Activated CD4-positive, alpha-beta T cell treated with anti-CD3 and anti-CD28 coated beads, Interleukin-2, amount 10 ng/mL, durations not matched to agents 24 days and 14 days (primary cell): ENCODE results near the gene PNPLA7. TPM values are rescaled to one million over a fixed set of nuclear protein-coding genes. Genes with fewer than 3 reads are reported as not detected.
A peak's percentile ranks its signal among the peaks of the same experiment; 100 is the strongest.
"Not testable (repeated sequence)": the region's sequence is repeated elsewhere in the genome, so short reads cannot be mapped to it uniquely, and the experiment has no call there.

Experiments used
- DNase-seq: peaks from one replicate; pipeline ENCODE4 v3.0.0; 2022
- H3K27ac Mint-ChIP-seq: one replicate; pipeline ENCODE4 v1.8.0; 2022; ENCODE audit warnings: mild to moderate bottlenecking, mixed read lengths
- H3K27me3 Mint-ChIP-seq: one replicate; pipeline ENCODE4 v1.8.0; 2022; ENCODE audit warnings: mixed read lengths
- H3K36me3 Mint-ChIP-seq: one replicate; pipeline ENCODE4 v1.8.0; 2022; ENCODE audit warnings: low read depth, mild to moderate bottlenecking, mixed read lengths
- H3K4me1 Mint-ChIP-seq: one replicate; pipeline ENCODE4 v1.8.0; 2021; ENCODE audit warnings: mixed read lengths
- H3K4me3 Mint-ChIP-seq: one replicate; pipeline ENCODE4 v1.8.0; 2022; ENCODE audit warnings: mild to moderate bottlenecking, moderate library complexity, mixed read lengths
- H3K9me3 Mint-ChIP-seq: one replicate; pipeline ENCODE4 v1.8.0; 2021; ENCODE audit warnings: mixed read lengths
- intact Hi-C: fragments of 100-400 bp; cut with micrococcal nuclease; formaldehyde crosslinking; loops from one replicate; pipeline ENCODE4 v1.15.1; 2023
- total RNA-seq: library from RNA; stranded (reverse); gene quantifications from 2 replicates; pipeline ENCODE4 v1.2.3, GENCODE V29; 2022

The PNPLA7 gene
- 1.2 and 1.7 TPM in 2 replicates for total RNA-seq

- H3K4me3 Mint-ChIP-seq: peak within 1 kb of the TSS; percentile 94
- H3K4me1 Mint-ChIP-seq: peaks cover 17% of the 10 kb centered on the region
- H3K27ac Mint-ChIP-seq: peak within 1 kb of the TSS; percentile 86
- H3K9me3 Mint-ChIP-seq: no peaks in the 10 kb centered on the region
- no peaks in the 10 kb centered on the region for H3K27me3 Mint-ChIP-seq
- intact Hi-C loops: loop anchor here (2.0 to 5.0 kb wide), 5 partner anchors 15 to 758 kb away; partner anchors contain the start of genes DPH7, NSMF, TMEM141 and ZMYND19
- H3K36me3 Mint-ChIP-seq: peaks cover 16% of the 10 kb centered on the region
- peak; percentile 91 for DNase-seq
These were observed at the start of gene PNPLA7 for GRCh38 chr9:137550231-137550621. Gene PNPLA7 (minus strand): TSS chr9:137550402. CDS start chr9:137550197, 205 bp downstream.

GRCh38 chr9:137598943-137599342, 48.7 kb upstream of the PNPLA7 start:
- Mint-ChIP-seq H3K4me1 (peaks cover 13% of the 10 kb centered on the region), H3K36me3 (no peaks in the 10 kb centered on the region), H3K27ac (no peak overlapping the region), H3K4me3 (no peak overlapping the region), H3K27me3 (no peaks in the 10 kb centered on the region), H3K9me3 (no peaks in the 10 kb centered on the region)
- DNase-seq: no peak
- intact Hi-C loops: no loop called here

- H3K4me1 Mint-ChIP-seq, H3K4me3 Mint-ChIP-seq, H3K27ac Mint-ChIP-seq, H3K27me3 Mint-ChIP-seq, DNase-seq, H3K9me3 Mint-ChIP-seq, intact Hi-C loops, H3K36me3 Mint-ChIP-seq: not testable (repeated sequence)
These were observed 46.4 kb upstream of the PNPLA7 start for GRCh38 chr9:137596577-137596976.

GRCh38 chr9:137593176-137593575, 43.0 kb upstream of the PNPLA7 start:
- intact Hi-C loops: no loop called here

GRCh38 chr9:137592767-137593166, 42.6 kb upstream of the PNPLA7 start:
- Mint-ChIP-seq H3K27me3 (no peaks in the 10 kb centered on the region), H3K9me3 (no peaks in the 10 kb centered on the region), H3K36me3 (peaks cover 8% of the 10 kb centered on the region), H3K4me3 (peak overlapping the region; percentile 60), H3K27ac (no peak overlapping the region), H3K4me1 (peaks cover 10% of the 10 kb centered on the region)
- no peak for DNase-seq
- intact Hi-C loops: no loop called here

More at GRCh38 chr9:137593176-137593575, 43.0 kb upstream of the PNPLA7 start:
- Mint-ChIP-seq H3K4me1 (peaks cover 7% of the 10 kb centered on the region), H3K27ac (no peak overlapping the region), H3K27me3 (no peaks in the 10 kb centered on the region), H3K4me3 (peak overlapping the region; percentile 60), H3K9me3 (no peaks in the 10 kb centered on the region), H3K36me3 (peaks cover 4% of the 10 kb centered on the region)
- no peak for DNase-seq

- Mint-ChIP-seq H3K36me3 (peaks cover 19% of the 10 kb centered on the region), H3K4me3 (peak within 1 kb of the TSS; percentile 98), H3K27me3 (no peaks in the 10 kb centered on the region), H3K27ac (peak within 1 kb of the TSS; percentile 94), H3K9me3 (no peaks in the 10 kb centered on the region), H3K4me1 (peaks cover 10% of the 10 kb centered on the region)
- intact Hi-C loops: loop anchor here (1.0 to 2.0 kb wide), 3 partner anchors 15 to 40 kb away; partner anchors contain the start of genes ARRDC1, MRPL41 and PNPLA7
- peak; percentile 98 for DNase-seq
These were observed 40.5 kb upstream of the PNPLA7 start, which contains the start of gene ZMYND19 for GRCh38 chr9:137590469-137591383. Gene ZMYND19 (minus strand): TSS chr9:137590512. CDS start chr9:137590263, 249 bp downstream.

- Mint-ChIP-seq H3K4me1 (peaks cover 10% of the 10 kb centered on the region), H3K4me3 (no peak overlapping the region), H3K27me3 (no peaks in the 10 kb centered on the region), H3K9me3 (no peaks in the 10 kb centered on the region), H3K36me3 (peaks cover 19% of the 10 kb centered on the region), H3K27ac (no peak overlapping the region)
- no peak for DNase-seq
- intact Hi-C loops: loop anchor here (1.0 to 2.0 kb wide), 3 partner anchors 15 to 39 kb away; partner anchors contain the start of genes ARRDC1, MRPL41 and PNPLA7
These were observed 39.9 kb upstream of the PNPLA7 start for GRCh38 chr9:137590123-137590468.

- H3K27ac Mint-ChIP-seq: peak overlapping the region; percentile 80
- H3K4me1 Mint-ChIP-seq: peaks cover 10% of the 10 kb centered on the region
- H3K4me3 Mint-ChIP-seq: peak overlapping the region; percentile 87
- H3K9me3 Mint-ChIP-seq: no peaks in the 10 kb centered on the region
- intact Hi-C loops: loop anchor here (1.0 to 2.0 kb wide), 3 partner anchors 16 to 39 kb away; partner anchors contain the start of genes ARRDC1, MRPL41 and PNPLA7
- DNase-seq: peak; percentile 76
- H3K27me3 Mint-ChIP-seq: no peaks in the 10 kb centered on the region
- peaks cover 19% of the 10 kb centered on the region for H3K36me3 Mint-ChIP-seq
These were observed 39.4 kb upstream of the PNPLA7 start for GRCh38 chr9:137589441-137590122.

- Mint-ChIP-seq H3K9me3 (no peaks in the 10 kb centered on the region), H3K27ac (no peak overlapping the region), H3K4me1 (peaks cover 10% of the 10 kb centered on the region), H3K36me3 (peaks cover 19% of the 10 kb centered on the region), H3K4me3 (peak overlapping the region; percentile 87), H3K27me3 (no peaks in the 10 kb centered on the region)
- DNase-seq: no peak
- intact Hi-C loops: no loop called here
These were observed 38.7 kb upstream of the PNPLA7 start for GRCh38 chr9:137588891-137589290.

- intact Hi-C loops: no loop called here
- Mint-ChIP-seq H3K4me1 (peaks cover 10% of the 10 kb centered on the region), H3K4me3 (peak overlapping the region; percentile 87), H3K27me3 (no peaks in the 10 kb centered on the region), H3K9me3 (no peaks in the 10 kb centered on the region), H3K27ac (no peak overlapping the region), H3K36me3 (peaks cover 23% of the 10 kb centered on the region)
- no peak for DNase-seq
These were observed 38.1 kb upstream of the PNPLA7 start for GRCh38 chr9:137588311-137588710.

GRCh38 chr9:137586854-137587253, 36.7 kb upstream of the PNPLA7 start:
- H3K4me3 Mint-ChIP-seq: no peak overlapping the region
- peaks cover 29% of the 10 kb centered on the region for H3K36me3 Mint-ChIP-seq
- H3K27ac Mint-ChIP-seq: no peak overlapping the region
- no peaks in the 10 kb centered on the region for H3K9me3 Mint-ChIP-seq
- intact Hi-C loops: no loop called here
- peaks cover 8% of the 10 kb centered on the region for H3K4me1 Mint-ChIP-seq
- DNase-seq: no peak
- no peaks in the 10 kb centered on the region for H3K27me3 Mint-ChIP-seq

- peaks cover 5% of the 10 kb centered on the region for H3K4me1 Mint-ChIP-seq
- no peak overlapping the region for H3K27ac Mint-ChIP-seq
- no peak overlapping the region for H3K4me3 Mint-ChIP-seq
- no peaks in the 10 kb centered on the region for H3K9me3 Mint-ChIP-seq
- no peaks in the 10 kb centered on the region for H3K27me3 Mint-ChIP-seq
- intact Hi-C loops: no loop called here
- DNase-seq: no peak
- H3K36me3 Mint-ChIP-seq: peaks cover 30% of the 10 kb centered on the region
These were observed 33.8 kb upstream of the PNPLA7 start for GRCh38 chr9:137583957-137584356.

- H3K27me3 Mint-ChIP-seq: no peaks in the 10 kb centered on the region
- H3K36me3 Mint-ChIP-seq: peaks cover 28% of the 10 kb centered on the region
- peaks cover 7% of the 10 kb centered on the region for H3K4me1 Mint-ChIP-seq
- no peaks in the 10 kb centered on the region for H3K9me3 Mint-ChIP-seq
- intact Hi-C loops: no loop called here
- H3K4me3 Mint-ChIP-seq: no peak overlapping the region
- H3K27ac Mint-ChIP-seq: no peak overlapping the region
- peak; percentile 55 for DNase-seq
These were observed 33.1 kb upstream of the PNPLA7 start for GRCh38 chr9:137583347-137583746.
